IMR-90 (cell line): Measurements from ENCODE around the gene GALNT5. TPM values are rescaled to one million over a fixed set of nuclear protein-coding genes. Genes with fewer than 3 reads are reported as not detected.

Experiments used
- ATAC-seq: fragments of 200-7000 bp; cut with Tn5 transposase; 2 replicates; pipeline ENCODE4 v1.9.1; 2020; ENCODE audit warnings: low read depth, mild to moderate bottlenecking, moderate library complexity
- BruUV-seq: library from RNA; stranded (reverse); fragments of 400-500 nt; replicated peaks from 2 replicates; lab custom pipeline; 2021; lab: Mats Ljungman, UMichigan
- CTCF ChIA-PET: fragments of 300-600 bp; formaldehyde crosslinking; extraction: SDS; loops from one replicate; lab custom pipeline; 2021; ENCODE audit warnings: antibody characterized with exemption; lab: Yijun Ruan, JAX
- POLR2A ChIA-PET: fragments of 300-600 bp; sonication (Branson Sonifier 250); formaldehyde crosslinking; loops from one replicate; lab custom pipeline; 2022; ENCODE audit warnings: antibody characterized with exemption; ENCODE audit not compliant: unreplicated experiment; lab: Charles Lee
- DNase-seq: peaks from one replicate; pipeline ENCODE4 v3.0.0; 2013
- H2AFZ ChIP-seq: replicated peaks from 2 replicates; pipeline ENCODE3; 2013; ENCODE audit warnings: low read length, mild to moderate bottlenecking; ENCODE audit not compliant: poor library complexity
- H2AK5ac ChIP-seq: 2 replicates; pipeline ENCODE4 v1.6.1; 2013; ENCODE audit warnings: low read depth, low read length, inconsistent platforms
- H2AK9ac ChIP-seq: replicated peaks from 2 replicates; pipeline ENCODE3; 2013; ENCODE audit warnings: mild to moderate bottlenecking, low read depth, low read length, moderate library complexity; ENCODE audit not compliant: poor library complexity
- H2BK120ac ChIP-seq: 2 replicates; pipeline ENCODE4 v1.6.1; 2013; ENCODE audit warnings: low read depth, low read length, inconsistent platforms
- H2BK15ac ChIP-seq: 3 replicates; pipeline ENCODE4 v1.6.1; 2013; ENCODE audit warnings: low read depth, low read length, inconsistent platforms
- H2BK20ac ChIP-seq: 2 replicates; pipeline ENCODE4 v1.6.1; 2013; ENCODE audit warnings: low read depth, mild to moderate bottlenecking, inconsistent platforms, low read length, moderate library complexity
- H2BK5ac ChIP-seq: 2 replicates; pipeline ENCODE4 v1.6.1; 2013; ENCODE audit warnings: mild to moderate bottlenecking, low read depth, low read length, inconsistent platforms; ENCODE audit not compliant: poor library complexity, severe bottlenecking
- H3K14ac ChIP-seq: replicated peaks from 2 replicates; pipeline ENCODE4 v1.6.1; 2013; ENCODE audit warnings: low read depth, low read length, inconsistent platforms
- H3K18ac ChIP-seq: 2 replicates; pipeline ENCODE4 v1.6.1; 2013; ENCODE audit warnings: low read depth, low read length, control low read depth
- H3K23ac ChIP-seq: 2 replicates; pipeline ENCODE4 v1.6.1; 2013; ENCODE audit warnings: low read depth, low read length, inconsistent platforms
- H3K27ac ChIP-seq: 2 replicates; pipeline ENCODE4 v1.5.1; 2013; ENCODE audit warnings: mild to moderate bottlenecking, control low read depth, low read length; ENCODE audit not compliant: insufficient read depth
- H3K27me3 ChIP-seq: 2 replicates; pipeline ENCODE4 v1.6.1; 2013; ENCODE audit warnings: low read length; ENCODE audit not compliant: control insufficient read depth, insufficient read depth
- H3K36me3 ChIP-seq: 2 replicates; pipeline ENCODE4 v1.6.1; 2013; ENCODE audit warnings: low read length, mixed read lengths; ENCODE audit not compliant: control insufficient read depth, insufficient read depth
- H3K4ac ChIP-seq: 2 replicates; pipeline ENCODE4 v1.6.1; 2013; ENCODE audit warnings: low read depth, low read length, inconsistent platforms
- H3K4me1 ChIP-seq: 2 replicates; pipeline ENCODE4 v1.6.1; 2013; ENCODE audit warnings: low read length, mixed read lengths; ENCODE audit not compliant: control insufficient read depth, insufficient read depth
- H3K4me2 ChIP-seq: 2 replicates; pipeline ENCODE4 v1.6.1; 2013; ENCODE audit warnings: low read depth, mild to moderate bottlenecking, control low read depth, low read length, moderate library complexity
- H3K4me3 ChIP-seq: 2 replicates; pipeline ENCODE4 v1.5.1; 2013; ENCODE audit warnings: low read depth, mild to moderate bottlenecking, control low read depth, low read length, moderate library complexity; ENCODE audit not compliant: insufficient read depth
- H3K56ac ChIP-seq: 2 replicates; pipeline ENCODE4 v1.6.1; 2013; ENCODE audit warnings: low read length, inconsistent platforms; ENCODE audit not compliant: insufficient read depth; ENCODE audit errors: extremely low read depth
- H3K79me1 ChIP-seq, 2 experiments: 2 replicates each; pipeline ENCODE4 v1.6.1; 2013; ENCODE audit warnings: low read length in 2 of 2, inconsistent platforms in 1 of 2, low read depth in 1 of 2
- H3K9ac ChIP-seq: 2 replicates; pipeline ENCODE4 v1.6.1; 2013; ENCODE audit warnings: low read depth, low read length, control low read depth
- H3K9me1 ChIP-seq: 2 replicates; pipeline ENCODE4 v1.6.1; 2013; ENCODE audit warnings: low read length, inconsistent platforms; ENCODE audit not compliant: insufficient read depth
- H3K9me3 ChIP-seq: 2 replicates; pipeline ENCODE4 v1.6.1; 2013; ENCODE audit warnings: low read length; ENCODE audit not compliant: control insufficient read depth, insufficient read depth
- H4K20me1 ChIP-seq: 2 replicates; pipeline ENCODE4 v1.6.1; 2013; ENCODE audit warnings: low read length, inconsistent platforms; ENCODE audit not compliant: insufficient read depth
- H4K5ac ChIP-seq: 2 replicates; pipeline ENCODE4 v1.6.1; 2013; ENCODE audit warnings: mild to moderate bottlenecking, low read depth, low read length, control low read depth
- H4K8ac ChIP-seq, 2 experiments: 2 replicates each; pipeline ENCODE4 v1.6.1; 2013; ENCODE audit warnings: low read depth in 2 of 2, low read length in 2 of 2, control low read depth in 1 of 2, inconsistent platforms in 1 of 2
- H4K91ac ChIP-seq: 2 replicates; pipeline ENCODE4 v1.6.1; 2013; ENCODE audit warnings: low read depth, low read length, inconsistent platforms; ENCODE audit not compliant: insufficient read depth
- CHD1 ChIP-seq: IDR thresholded peaks from 2 replicates; pipeline ENCODE4 v1.6.1; 2012; ENCODE audit warnings: low read depth, low read length, improper control_type of control experiment
- MAFK ChIP-seq: IDR thresholded peaks from 2 replicates; pipeline ENCODE4 v1.6.1; 2012; ENCODE audit warnings: low read depth, low read length, improper control_type of control experiment
- MXI1 ChIP-seq: IDR thresholded peaks from 2 replicates; pipeline ENCODE4 v1.6.1; 2012; ENCODE audit warnings: low read depth, mild to moderate bottlenecking, low read length, moderate library complexity, borderline replicate concordance
- NFE2L2 ChIP-seq: fragments of 150-350 bp; IDR thresholded peaks from 2 replicates; pipeline ENCODE4 v1.6.1; 2016; ENCODE audit warnings: low read depth, mild to moderate bottlenecking, low read length
- POLR2A ChIP-seq: IDR thresholded peaks from 2 replicates; pipeline ENCODE4 v1.6.1; 2012; ENCODE audit warnings: mild to moderate bottlenecking, low read depth, low read length
- RCOR1 ChIP-seq: IDR thresholded peaks from 2 replicates; pipeline ENCODE4 v1.6.1; 2012; ENCODE audit warnings: mild to moderate bottlenecking, low read length, improper control_type of control experiment; ENCODE audit not compliant: insufficient replicate concordance
- dilution Hi-C: fragments of 300-500 bp; cut with HindIII; formaldehyde crosslinking; loops from one replicate; pipeline ENCODE4 v1.14.3; 2018; ENCODE audit warnings: low sequenced_read_pairs; ENCODE audit not compliant: unreplicated experiment
- in situ Hi-C: fragments of 300-500 bp; cut with MboI; formaldehyde crosslinking; loops from 3 replicates; pipeline ENCODE4 v1.14.3; 2019; ENCODE audit warnings: low sequenced_read_pairs, inconsistent platforms, mixed read lengths
- intact Hi-C: fragments of 100-400 bp; cut with micrococcal nuclease; formaldehyde crosslinking; loops from 2 replicates; pipeline ENCODE4 v1.10.0; 2022
- polyA plus RNA-seq, 3 experiments: library from polyadenylated mRNA; depleted of rRNA; stranded (reverse); fragments of >200 nt; gene quantifications; 2 replicates each; pipeline ENCODE4 v1.2.3, GENCODE V29; 2012; ENCODE audit warnings: low replicate concordance in 1 of 3
- total RNA-seq: library from RNA; depleted of rRNA; stranded (reverse); fragments of >200 nt; gene quantifications from 2 replicates; pipeline ENCODE4 v1.2.3, GENCODE V29; 2012
- TF ChIP-seq, protein P1 (sequence below): fragments of 150-350 bp; IDR thresholded peaks from 2 replicates; pipeline ENCODE4 v1.6.1; 2016; ENCODE audit warnings: low read depth, mild to moderate bottlenecking, low read length, moderate library complexity, borderline replicate concordance
- TF ChIP-seq, protein P2 (sequence below): fragments of 150-350 bp; IDR thresholded peaks from 2 replicates; pipeline ENCODE4 v1.6.1; 2017; ENCODE audit warnings: mild to moderate bottlenecking, antibody characterized with exemption, low read length, low read depth

GALNT5 gene
- total and polyA plus RNA-seq, 2 of the 4 experiments (the other 2 are of a cell fraction), result 36.3 to 63.3 TPM

GRCh38 chr2:157257312-157258252, at the start of gene GALNT5 (continued):
- no peak for TF ChIP-seq NFE2L2
- TF ChIP-seq CHD1, result no peak
- TF ChIP-seq POLR2A, result peak; percentile 42; the same call in 1 of the 2 replicates

DNA sequence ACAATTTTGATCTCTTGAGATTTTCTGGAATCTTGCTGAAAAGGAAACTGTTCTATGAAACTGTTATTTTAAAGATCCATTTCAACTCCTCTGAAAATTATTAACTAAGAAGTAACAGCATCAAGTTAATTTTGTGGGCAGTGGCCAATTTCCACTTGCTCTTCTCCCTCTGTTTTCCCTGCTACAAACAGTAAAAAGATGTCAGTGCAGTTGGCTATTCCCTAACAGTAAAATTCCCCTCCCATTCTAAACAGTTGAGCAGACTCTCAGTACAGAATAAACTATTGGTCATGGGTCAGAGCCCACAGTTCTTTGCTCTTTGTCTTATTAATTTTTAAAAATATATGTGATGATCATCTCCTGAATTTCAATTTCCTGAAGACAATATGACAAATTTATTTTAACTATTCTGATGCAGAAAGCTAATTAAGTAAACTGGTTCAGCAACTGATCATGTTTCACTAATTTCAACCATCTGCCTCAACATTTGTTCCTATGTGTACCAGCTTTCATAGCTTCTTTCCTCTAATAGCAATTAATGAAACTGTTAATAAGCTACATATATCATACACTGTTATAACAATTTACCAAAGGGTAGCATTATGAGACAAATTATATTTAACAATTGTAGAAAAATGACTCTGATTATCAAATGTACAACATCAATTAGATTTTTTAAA, 41.1 kb upstream of the GALNT5 start:
- TF ChIP-seq RCOR1 (no peak), MAFK (no peak), MXI1 (no peak)
- TF ChIP-seq, protein P1, sequence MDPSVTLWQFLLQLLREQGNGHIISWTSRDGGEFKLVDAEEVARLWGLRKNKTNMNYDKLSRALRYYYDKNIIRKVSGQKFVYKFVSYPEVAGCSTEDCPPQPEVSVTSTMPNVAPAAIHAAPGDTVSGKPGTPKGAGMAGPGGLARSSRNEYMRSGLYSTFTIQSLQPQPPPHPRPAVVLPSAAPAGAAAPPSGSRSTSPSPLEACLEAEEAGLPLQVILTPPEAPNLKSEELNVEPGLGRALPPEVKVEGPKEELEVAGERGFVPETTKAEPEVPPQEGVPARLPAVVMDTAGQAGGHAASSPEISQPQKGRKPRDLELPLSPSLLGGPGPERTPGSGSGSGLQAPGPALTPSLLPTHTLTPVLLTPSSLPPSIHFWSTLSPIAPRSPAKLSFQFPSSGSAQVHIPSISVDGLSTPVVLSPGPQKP, result no peak
- TF ChIP-seq, protein P2, sequence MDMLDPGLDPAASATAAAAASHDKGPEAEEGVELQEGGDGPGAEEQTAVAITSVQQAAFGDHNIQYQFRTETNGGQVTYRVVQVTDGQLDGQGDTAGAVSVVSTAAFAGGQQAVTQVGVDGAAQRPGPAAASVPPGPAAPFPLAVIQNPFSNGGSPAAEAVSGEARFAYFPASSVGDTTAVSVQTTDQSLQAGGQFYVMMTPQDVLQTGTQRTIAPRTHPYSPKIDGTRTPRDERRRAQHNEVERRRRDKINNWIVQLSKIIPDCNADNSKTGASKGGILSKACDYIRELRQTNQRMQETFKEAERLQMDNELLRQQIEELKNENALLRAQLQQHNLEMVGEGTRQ, result no peak
- H3K4me3 ChIP-seq, result no peak overlapping the region
- no peak overlapping the region for H3K4me2 ChIP-seq
- no TSS peak for BruUV-seq
- ChIA-PET CTCF (no interaction called here), POLR2A (no interaction called here)
- no peak overlapping the region for H3K23ac ChIP-seq
- H4K8ac ChIP-seq, result no peak overlapping the region
- H4K5ac ChIP-seq, result no peak overlapping the region
- no peak overlapping the region for H4K91ac ChIP-seq
- H4K20me1 ChIP-seq, result no peaks in the 10 kb centered on the region
- no peak overlapping the region for H2BK5ac ChIP-seq
- H2AFZ ChIP-seq, result no peak overlapping the region
- no peak overlapping the region for H2AK5ac ChIP-seq
- H3K9ac ChIP-seq, result no peak overlapping the region
- ATAC-seq (no peak), DNase-seq (no peak)
- H3K36me3 ChIP-seq, result no peaks in the 10 kb centered on the region
- no peak overlapping the region for H3K27ac ChIP-seq
- H3K18ac ChIP-seq, result no peak overlapping the region
- no peak overlapping the region for H3K14ac ChIP-seq
- intact Hi-C loops, result no loop called here
- no peaks in the 10 kb centered on the region for H3K9me1 ChIP-seq
- H2BK120ac ChIP-seq, result no peak overlapping the region
- no peaks in the 10 kb centered on the region for H3K27me3 ChIP-seq
- no peak overlapping the region for H3K56ac ChIP-seq
- no peak overlapping the region for H2AK9ac ChIP-seq
- H2BK20ac ChIP-seq, result no peak overlapping the region
- H3K79me1 ChIP-seq, result no peaks in the 10 kb centered on the region
- H2BK15ac ChIP-seq, result no peak overlapping the region
- no peaks in the 10 kb centered on the region for H3K4me1 ChIP-seq
- no peak overlapping the region for H3K4ac ChIP-seq
- dilution Hi-C loops, result no loop called here
- in situ Hi-C loops, result no loop called here
- no peaks in the 10 kb centered on the region for H3K9me3 ChIP-seq
